Upper lobe of left lung (tissue), 6 donors: Measurements from ENCODE around the gene CAT. TPM values are rescaled to one million over a fixed set of nuclear protein-coding genes. Genes with fewer than 3 reads are reported as not detected.

Experiments used
- ATAC-seq, 2 donors: fragments of 200-7000 bp; cut with Tn5 transposase; one replicate each; pipeline ENCODE4 v1.9.1; 2022; ENCODE audit warnings: mild to moderate bottlenecking in 2 of 2, moderate library complexity in 2 of 2; ENCODE audit not compliant: low FRiP score in 2 of 2
- DNase-seq, 2 donors: peaks; one replicate each; pipeline ENCODE4 v3.0.0-alpha.2; 2019 to 2020
- H3K27ac ChIP-seq, 4 donors: fragments of 200-600 bp; sonication (generic); one replicate each; pipeline ENCODE4 v1.5.1; 2016 to 2019
- H3K27me3 ChIP-seq, 4 donors: fragments of 200-600 bp; sonication (generic); one replicate each; pipeline ENCODE4 v1.5.1; 2017 to 2019
- H3K36me3 ChIP-seq, 4 donors: fragments of 200-600 bp; sonication (generic); one replicate each; pipeline ENCODE4 v1.5.1; 2016 to 2019
- H3K4me1 ChIP-seq, 4 donors: fragments of 200-600 bp; sonication (generic); one replicate each; pipeline ENCODE4 v1.5.1; 2018 to 2019
- H3K4me3 ChIP-seq, 4 donors: fragments of 200-600 bp; sonication (generic); one replicate each; pipeline ENCODE4 v1.5.1; 2017 to 2019; ENCODE audit warnings: mild to moderate bottlenecking in 2 of 4, moderate library complexity in 1 of 4
- H3K9me3 ChIP-seq, 4 donors: fragments of 200-600 bp; sonication (generic); one replicate each; pipeline ENCODE4 v1.5.1; 2018 to 2019
- EP300 ChIP-seq, 4 donors: sonication (generic); formaldehyde crosslinking; IDR thresholded peaks; one replicate each; pipeline ENCODE4 v1.5.1; 2017; ENCODE audit warnings: antibody characterized with exemption in 4 of 4, control low read depth in 2 of 4
- POLR2A ChIP-seq, 4 donors: fragments of 450-650 bp; IDR thresholded peaks; one replicate each; pipeline ENCODE4 v1.5.1; 2016 to 2017; ENCODE audit warnings: antibody characterized with exemption in 4 of 4, mild to moderate bottlenecking in 2 of 4
- POLR2AphosphoS5 ChIP-seq, 2 donors: sonication (generic); formaldehyde crosslinking; IDR thresholded peaks; one replicate each; pipeline ENCODE4 v1.5.1; 2017; ENCODE audit warnings: antibody characterized with exemption in 2 of 2
- WGBS, 2 donors: methylation state at CpG; one replicate each; pipeline ENCODE4 v1.1.5; 2017 to 2018; 5-methylcytosine and 5-hydroxymethylcytosine counted together
- total RNA-seq, 6 donors: library from RNA; depleted of rRNA in 4 of 6; stranded (reverse); fragments of >200 nt in 4 of 6; gene quantifications; one replicate each; pipeline versions ENCODE4 v1.1.0 to v1.2.1, GENCODE V29; 2016 to 2021
- TF ChIP-seq, protein P1 (sequence below), 6 experiments: fragments of 450-650 bp in 4 of 6; fragments of 200-600 bp in 2 of 6; sonication (generic) in 2 of 6; IDR thresholded peaks; one replicate each; pipeline ENCODE4 v1.5.1; 2016 to 2019; ENCODE audit warnings: antibody characterized with exemption in 6 of 6
- donor health status: DM: no; HTN: no; CAD: no; lungs with moderate emphysema.
- donor health status: DM: no; HTN: yes; CAD: no; lungs with severe emphysema.

Gene CAT
- total RNA-seq, 6 donors from 2014 or later: 133 to 380 (median 185) TPM

DNA sequence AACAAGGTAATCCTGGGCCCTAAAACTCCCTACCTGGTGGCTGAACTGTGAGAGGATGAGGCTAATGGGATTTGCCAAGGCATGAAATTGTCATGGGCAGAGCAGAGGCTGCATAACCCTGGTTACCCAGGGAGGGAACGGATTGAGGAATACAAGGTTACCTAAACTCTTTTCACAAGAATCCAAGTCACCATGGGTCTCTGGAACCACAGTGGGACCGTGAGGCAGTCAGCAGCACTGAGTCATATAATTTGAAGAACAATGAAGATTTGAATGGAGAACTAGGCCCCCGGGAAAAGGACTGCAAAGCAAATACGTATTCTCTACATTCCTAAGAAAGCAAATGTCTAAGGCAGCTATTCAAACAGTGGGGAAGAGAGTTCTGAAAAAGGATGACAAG lies 19.8 kb downstream of the CAT start:
- Histone ChIP-seq H3K27ac (no peak overlapping the region), H3K9me3 (no peaks in the 10 kb centered on the region), H3K36me3 (peaks cover 43 to 100% (median 71%) of the 10 kb centered on the region in 4 donors), H3K4me1 (no peaks in the 10 kb centered on the region), H3K27me3 (no peaks in the 10 kb centered on the region), H3K4me3 (no peak overlapping the region)
- DNase-seq: no peak
- TF ChIP-seq EP300 (IDR thresholded peaks at IDR 0.05): no peak
- TF ChIP-seq POLR2AphosphoS5 (IDR thresholded peaks at IDR 0.05): no peak
- TF ChIP-seq, protein P1, sequence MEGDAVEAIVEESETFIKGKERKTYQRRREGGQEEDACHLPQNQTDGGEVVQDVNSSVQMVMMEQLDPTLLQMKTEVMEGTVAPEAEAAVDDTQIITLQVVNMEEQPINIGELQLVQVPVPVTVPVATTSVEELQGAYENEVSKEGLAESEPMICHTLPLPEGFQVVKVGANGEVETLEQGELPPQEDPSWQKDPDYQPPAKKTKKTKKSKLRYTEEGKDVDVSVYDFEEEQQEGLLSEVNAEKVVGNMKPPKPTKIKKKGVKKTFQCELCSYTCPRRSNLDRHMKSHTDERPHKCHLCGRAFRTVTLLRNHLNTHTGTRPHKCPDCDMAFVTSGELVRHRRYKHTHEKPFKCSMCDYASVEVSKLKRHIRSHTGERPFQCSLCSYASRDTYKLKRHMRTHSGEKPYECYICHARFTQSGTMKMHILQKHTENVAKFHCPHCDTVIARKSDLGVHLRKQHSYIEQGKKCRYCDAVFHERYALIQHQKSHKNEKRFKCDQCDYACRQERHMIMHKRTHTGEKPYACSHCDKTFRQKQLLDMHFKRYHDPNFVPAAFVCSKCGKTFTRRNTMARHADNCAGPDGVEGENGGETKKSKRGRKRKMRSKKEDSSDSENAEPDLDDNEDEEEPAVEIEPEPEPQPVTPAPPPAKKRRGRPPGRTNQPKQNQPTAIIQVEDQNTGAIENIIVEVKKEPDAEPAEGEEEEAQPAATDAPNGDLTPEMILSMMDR (IDR thresholded peaks at IDR 0.05): no peak
- no peak for ATAC-seq
- 81 to 82% methylated on average over 4 of the region's 4 CpGs for WGBS, 2 donors

DNA sequence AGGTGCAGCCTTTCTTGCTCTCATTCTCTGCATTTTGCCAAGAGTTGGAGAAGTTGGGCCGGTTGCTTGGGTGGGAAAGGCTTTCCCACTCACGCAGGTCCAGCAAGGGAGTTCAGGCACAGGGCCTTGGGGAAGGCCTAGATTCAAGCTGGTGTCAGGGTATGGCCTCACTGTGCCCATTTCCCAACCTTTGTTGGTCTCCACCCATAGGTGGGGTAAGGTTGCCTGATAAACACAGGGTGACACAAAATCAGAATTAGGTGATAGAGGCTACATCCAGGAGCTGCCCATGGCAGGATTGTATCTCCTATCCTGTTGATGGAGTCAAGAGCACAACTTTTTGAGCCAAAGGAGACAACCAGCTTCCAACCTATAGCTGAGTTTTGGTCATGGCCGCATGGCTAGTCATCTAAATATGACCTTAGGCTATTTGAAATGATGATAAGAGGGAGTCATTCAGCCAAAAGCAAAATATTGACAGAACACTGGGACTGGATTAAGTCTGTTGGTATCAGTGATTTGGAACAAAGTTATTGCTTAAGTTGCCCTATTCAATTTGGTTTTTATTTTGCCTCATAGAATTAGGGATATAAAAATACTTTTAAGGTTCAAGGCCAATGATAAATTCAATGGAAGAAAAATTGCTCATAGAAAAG lies 20.9 kb downstream of the CAT start:
- peaks cover 45 to 100% (median 70%) of the 10 kb centered on the region in 4 donors for H3K36me3 ChIP-seq
- H3K27me3 ChIP-seq: no peaks in the 10 kb centered on the region
- no peak overlapping the region for H3K4me3 ChIP-seq
- TF ChIP-seq EP300 (IDR thresholded peaks at IDR 0.05) (no peak), POLR2A (IDR thresholded peaks at IDR 0.05) (no peak), POLR2AphosphoS5 (IDR thresholded peaks at IDR 0.05) (no peak)
- TF ChIP-seq, protein P1 (IDR thresholded peaks at IDR 0.05): no peak
- WGBS, 2 donors: 94% methylated on average over 3 of the region's 3 CpGs
- H3K4me1 ChIP-seq: no peaks in the 10 kb centered on the region
- DNase-seq: no peak
- no peaks in the 10 kb centered on the region for H3K9me3 ChIP-seq
- ATAC-seq: no peak
- no peak overlapping the region for H3K27ac ChIP-seq

DNA sequence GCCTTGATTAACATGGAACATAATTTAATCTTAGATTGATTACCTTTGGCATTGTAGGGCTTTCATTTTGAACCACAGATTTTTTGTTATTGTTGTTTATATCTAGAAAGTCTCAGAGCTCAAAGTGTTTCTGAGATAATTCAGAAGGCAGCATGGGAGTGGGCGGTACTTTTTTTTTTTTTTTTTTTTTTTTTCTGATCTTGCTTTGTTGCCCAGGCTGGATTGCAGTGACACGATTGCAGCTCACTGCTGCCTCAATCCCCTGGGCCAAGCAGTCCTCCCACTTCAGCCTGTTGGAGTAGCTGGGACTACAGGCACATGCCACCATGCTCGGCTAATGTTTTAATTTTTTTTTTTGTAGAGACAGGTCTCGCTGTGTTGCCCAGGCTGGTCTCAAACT lies 21.5 kb downstream of the CAT start:
- Histone ChIP-seq H3K4me3 (no peak overlapping the region), H3K4me1 (no peaks in the 10 kb centered on the region), H3K27me3 (no peaks in the 10 kb centered on the region), H3K27ac (no peak overlapping the region), H3K36me3 (peaks cover 45 to 100% (median 71%) of the 10 kb centered on the region in 4 donors), H3K9me3 (no peaks in the 10 kb centered on the region)
- DNase-seq (no peak), ATAC-seq (no peak)
- 68 to 69% methylated on average over 4 of the region's 4 CpGs for WGBS, 2 donors
- TF ChIP-seq EP300 (IDR thresholded peaks at IDR 0.05): no peak
- TF ChIP-seq, protein P1 (IDR thresholded peaks at IDR 0.05): no peak
- no peak for TF ChIP-seq POLR2A (IDR thresholded peaks at IDR 0.05)
- no peak for TF ChIP-seq POLR2AphosphoS5 (IDR thresholded peaks at IDR 0.05)

DNA sequence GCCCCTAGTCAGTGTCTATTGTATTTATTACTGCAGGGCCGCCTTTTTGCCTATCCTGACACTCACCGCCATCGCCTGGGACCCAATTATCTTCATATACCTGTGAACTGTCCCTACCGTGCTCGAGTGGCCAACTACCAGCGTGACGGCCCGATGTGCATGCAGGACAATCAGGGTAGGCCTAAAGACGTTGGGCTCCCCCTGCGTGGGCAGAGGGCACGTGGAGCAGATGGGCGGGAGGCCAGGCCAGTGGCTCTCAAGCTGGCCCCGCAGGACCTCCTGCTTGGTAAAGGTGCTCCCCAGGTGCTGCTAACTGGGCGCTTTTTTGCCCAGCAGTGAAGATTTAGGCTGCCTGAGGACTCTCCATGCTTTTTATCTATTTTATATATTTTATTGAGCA lies 22.5 kb downstream of the CAT start:
- Histone ChIP-seq H3K4me1 (no peaks in the 10 kb centered on the region), H3K36me3 (peaks cover 44 to 100% (median 73%) of the 10 kb centered on the region in 4 donors), H3K9me3 (no peaks in the 10 kb centered on the region), H3K4me3 (no peak overlapping the region), H3K27ac (no peak overlapping the region), H3K27me3 (no peaks in the 10 kb centered on the region)
- DNase-seq (peak in 1 of 2 donors; percentile 59), ATAC-seq (no peak)
- 88 to 89% methylated on average over 14 of the region's 14 CpGs for WGBS, 2 donors
- TF ChIP-seq, protein P1 (IDR thresholded peaks at IDR 0.05): no peak
- TF ChIP-seq POLR2AphosphoS5 (IDR thresholded peaks at IDR 0.05) (no peak), EP300 (IDR thresholded peaks at IDR 0.05) (no peak), POLR2A (IDR thresholded peaks at IDR 0.05) (no peak)

DNA sequence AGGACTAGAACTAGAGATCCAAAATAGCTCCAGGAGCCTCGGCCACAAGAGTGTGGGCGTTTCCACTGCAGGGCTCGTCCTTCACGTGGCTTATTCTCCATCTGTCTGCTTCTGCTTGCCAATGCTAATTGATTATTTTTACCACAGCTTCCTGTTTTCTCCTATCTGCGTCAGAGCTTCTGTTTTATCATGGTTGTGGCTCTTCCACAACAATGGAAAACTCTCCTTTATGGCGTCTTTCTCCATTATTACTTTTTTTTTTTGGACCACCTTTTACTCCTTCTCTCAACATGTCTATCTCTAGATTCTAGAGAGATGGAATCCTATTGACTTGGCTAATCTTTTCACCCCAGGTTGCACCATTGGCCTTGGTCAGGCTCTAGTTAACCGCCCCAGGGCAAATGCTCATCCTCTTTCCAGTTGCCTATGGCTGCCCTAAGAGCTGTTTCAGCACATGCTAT lies 25.9 kb downstream of the CAT start:
- Histone ChIP-seq H3K9me3 (peaks cover 0 to 4% (median 2%) of the 10 kb centered on the region in 4 donors), H3K4me1 (no peaks in the 10 kb centered on the region), H3K27ac (no peak overlapping the region), H3K4me3 (no peak overlapping the region), H3K36me3 (peaks cover 30 to 97% (median 65%) of the 10 kb centered on the region in 4 donors), H3K27me3 (no peaks in the 10 kb centered on the region)
- WGBS, 2 donors: 73 to 80% methylated on average over 7 of the region's 7 CpGs
- TF ChIP-seq POLR2AphosphoS5 (IDR thresholded peaks at IDR 0.05) (no peak), EP300 (IDR thresholded peaks at IDR 0.05) (no peak), POLR2A (IDR thresholded peaks at IDR 0.05) (no peak)
- TF ChIP-seq, protein P1 (IDR thresholded peaks at IDR 0.05): no peak
- ATAC-seq: peak in 1 of 2 donors; percentile 56
- no peak for DNase-seq
